KG1 (cell line): Measurements from ENCODE around the gene SCYL1.

Experiments
- DNase-seq: peaks from one replicate; lab custom pipeline; 2025; lab: John Stamatoyannopoulos, UW

The SCYL1 gene

GRCh38 chr11:65585396-65586246 is 60.7 kb downstream of the SCYL1 start:
- no peak for DNase-seq

DNA sequence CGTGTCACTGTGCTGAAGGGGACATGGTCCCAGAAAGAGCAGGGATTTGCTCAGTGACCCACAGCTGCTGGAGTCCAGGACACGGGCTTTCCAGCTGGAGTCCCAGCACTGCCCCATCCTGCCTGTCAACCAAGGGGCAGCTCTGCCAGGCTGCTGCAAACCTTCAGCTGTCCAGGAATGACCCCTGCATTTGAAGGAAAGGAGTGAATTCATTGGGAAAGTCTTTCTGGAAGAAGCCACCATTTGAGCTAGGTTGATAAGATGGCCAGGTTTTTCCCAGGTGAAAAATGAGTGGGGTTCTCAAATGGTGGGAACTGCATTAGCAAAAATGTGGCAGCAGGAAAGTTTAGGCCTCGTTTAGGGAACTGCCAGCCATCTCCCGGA is 61.4 kb downstream of the SCYL1 start:
- DNase-seq = no peak

GRCh38 chr11:65586676-65587075 is 61.8 kb downstream of the SCYL1 start:
- DNase-seq = no peak
